ENCODE measurements around the gene B4GALNT4.
"Not testable (repeated sequence)": the region's sequence is repeated elsewhere in the genome, so short reads cannot be mapped to it uniquely, and the experiment has no call there.

Gene B4GALNT4

DNA sequence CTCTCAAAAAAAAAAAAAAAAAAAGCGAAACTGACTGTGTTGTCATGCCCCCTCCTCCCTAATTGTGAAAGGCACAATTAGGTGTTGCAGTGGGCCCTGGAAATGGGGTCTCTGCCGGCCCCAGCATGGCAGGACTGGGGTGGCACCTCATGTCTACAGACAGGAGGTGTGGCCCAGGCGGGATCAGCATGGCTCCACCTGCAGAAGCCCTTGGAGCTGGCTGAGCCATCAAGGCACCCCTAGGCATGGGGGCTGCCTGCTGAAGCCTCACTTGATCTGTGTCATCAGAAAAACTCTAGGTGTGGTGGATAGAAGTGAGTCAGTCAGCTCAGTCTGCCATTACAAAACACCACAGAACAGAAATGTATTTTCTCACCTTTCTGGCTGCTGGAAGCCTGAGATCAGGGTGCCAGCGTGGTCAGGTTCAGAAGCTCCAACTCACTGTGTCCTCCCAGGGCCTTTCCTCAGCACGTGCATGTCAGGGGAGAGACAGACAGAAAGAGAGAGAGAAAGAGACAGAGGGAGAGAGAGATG, 10.1 kb upstream of the B4GALNT4 start:
- peak; percentile 23 for DNase-seq

DNA sequence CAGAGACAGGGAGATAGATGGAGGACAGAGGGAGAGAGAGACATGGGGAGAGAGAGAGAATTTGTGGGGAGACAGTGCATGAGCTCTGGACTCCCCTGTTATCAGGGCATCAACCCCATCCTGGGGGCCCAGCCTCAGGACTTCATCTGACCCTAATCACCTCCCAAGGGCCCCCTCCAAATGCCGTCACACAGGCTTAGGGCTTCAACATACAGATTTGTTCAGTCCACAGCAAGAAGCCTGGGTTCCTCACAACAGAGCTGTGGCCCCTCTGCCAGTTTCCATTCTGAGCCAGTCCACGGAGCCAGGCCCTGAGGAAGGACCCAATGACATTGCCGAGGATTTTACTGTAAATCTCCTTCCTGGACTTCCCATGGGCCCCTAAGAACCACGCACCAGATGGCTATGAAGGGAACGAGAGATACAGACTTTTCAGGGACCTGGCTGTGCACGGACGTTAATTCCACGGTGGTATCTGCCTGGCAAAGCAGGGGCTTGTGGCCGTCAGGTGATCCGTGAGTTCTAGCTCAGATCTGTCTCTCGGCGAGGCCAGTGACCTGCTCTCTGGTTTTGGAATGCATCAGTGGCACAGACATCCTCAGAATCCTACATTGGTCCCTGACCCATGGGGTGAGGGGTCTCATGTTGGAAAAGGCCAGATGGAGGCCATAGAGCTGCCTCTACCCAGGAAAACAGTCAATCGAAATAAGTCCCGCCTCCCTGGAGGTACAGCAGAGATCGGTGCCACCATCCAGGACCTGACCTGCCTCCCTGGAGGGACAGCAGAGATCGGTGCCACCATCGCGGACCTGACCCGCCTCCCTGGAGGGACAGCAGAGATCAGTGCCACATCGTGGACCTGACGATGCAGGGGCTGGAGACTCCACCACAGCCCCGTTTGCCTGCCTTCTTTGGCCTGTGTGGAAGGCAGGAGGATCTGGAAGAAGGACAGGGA, 8.7 kb upstream of the B4GALNT4 start:
- no peak for DNase-seq

DNA sequence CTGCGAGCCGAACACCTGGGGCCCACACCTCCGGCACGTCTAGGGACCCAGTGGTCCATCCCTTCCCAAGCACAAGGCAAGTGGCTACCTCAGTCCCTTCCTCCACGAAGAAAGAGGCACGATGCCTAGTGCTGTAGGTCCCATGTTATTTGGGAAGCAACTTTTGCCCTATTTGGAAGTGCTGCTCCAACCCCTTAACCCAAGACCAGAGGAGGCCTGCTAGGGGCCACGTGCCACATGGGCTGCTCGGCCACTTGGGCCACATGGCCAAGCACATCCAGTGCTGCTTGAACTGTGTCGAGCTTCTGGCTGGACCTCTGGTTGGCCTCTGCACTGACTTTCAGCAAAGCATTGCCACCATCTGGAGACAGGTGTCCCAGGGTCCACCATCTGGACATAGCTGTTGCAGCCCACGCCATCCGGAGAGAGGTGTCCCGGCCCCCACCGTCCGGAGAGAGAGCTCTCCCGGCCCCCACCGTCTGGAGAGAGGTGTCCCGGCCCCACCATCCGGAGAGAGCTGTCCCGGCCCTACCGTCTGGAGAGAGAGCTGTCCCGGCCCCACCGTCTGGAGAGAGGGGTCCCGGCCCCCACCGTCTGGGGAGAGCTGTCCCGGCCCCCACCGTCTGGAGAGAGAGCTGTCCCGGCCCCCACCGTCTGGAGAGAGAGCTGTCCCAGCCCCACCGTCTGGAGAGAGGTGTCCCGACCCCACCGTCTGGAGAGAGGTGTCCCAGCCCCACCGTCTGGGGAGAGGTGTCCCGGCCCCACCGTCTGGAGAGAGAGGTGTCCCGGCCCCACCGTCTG, 6.5 kb upstream of the B4GALNT4 start:
- DNase-seq = no peak

DNA sequence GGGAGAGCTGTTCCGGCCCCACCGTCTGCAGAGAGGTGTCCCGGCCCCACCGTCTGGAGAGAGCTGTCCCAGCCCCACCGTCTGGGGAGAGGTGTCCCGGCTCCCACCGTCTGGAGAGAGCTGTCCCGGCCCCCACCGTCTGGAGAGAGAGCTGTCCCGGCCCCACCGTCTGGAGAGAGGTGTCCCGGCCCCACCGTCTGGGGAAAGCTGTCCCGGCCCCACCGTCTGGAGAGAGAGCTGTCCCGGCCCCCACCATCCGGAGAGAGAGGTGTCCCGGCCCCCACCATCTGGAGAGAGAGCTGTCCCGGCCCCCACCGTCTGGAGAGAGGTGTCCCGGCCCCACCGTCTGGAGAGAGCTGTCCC, 5.9 kb upstream of the B4GALNT4 start:
- not testable (repeated sequence) for DNase-seq

DNA sequence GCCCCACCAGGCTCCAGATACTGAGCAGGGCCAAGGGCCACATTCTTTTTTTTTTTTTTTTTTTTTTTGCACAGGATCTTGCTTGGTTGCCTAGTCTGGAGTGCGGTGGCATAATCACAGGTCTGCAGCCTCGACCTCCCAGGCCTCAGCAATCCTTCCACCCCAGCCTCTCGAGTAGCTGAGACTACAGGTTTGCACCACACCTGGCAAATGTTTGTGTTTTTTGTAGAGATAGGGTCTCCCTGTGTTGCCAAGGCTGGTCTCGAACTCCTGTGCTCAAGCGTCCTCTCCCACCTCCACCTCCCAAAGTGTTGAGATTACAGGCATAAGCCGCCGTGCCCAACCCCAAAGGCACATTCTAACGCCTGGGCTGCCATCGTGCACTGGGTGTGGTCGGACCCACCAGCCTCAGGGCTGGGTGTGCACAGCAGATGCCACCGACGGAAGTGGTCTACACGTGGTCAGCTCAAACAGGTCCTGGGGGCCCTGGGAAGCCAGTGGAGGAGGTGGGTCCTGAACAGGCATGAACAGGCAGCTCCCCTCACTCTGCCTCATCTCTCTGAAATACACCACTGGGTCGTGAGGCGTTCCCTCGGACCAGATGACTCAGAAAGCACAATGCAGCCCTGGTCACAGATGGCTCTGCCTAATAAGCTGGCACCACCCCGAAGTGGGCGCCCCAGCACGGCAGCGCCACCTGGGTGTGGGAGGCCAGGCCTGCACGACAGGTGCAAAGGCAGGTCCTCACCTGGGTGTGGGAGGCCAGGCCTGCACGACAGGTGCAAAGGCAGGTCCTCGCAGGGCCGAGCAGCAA, 5.1 kb upstream of the B4GALNT4 start:
- DNase-seq = peak; percentile 78

DNA sequence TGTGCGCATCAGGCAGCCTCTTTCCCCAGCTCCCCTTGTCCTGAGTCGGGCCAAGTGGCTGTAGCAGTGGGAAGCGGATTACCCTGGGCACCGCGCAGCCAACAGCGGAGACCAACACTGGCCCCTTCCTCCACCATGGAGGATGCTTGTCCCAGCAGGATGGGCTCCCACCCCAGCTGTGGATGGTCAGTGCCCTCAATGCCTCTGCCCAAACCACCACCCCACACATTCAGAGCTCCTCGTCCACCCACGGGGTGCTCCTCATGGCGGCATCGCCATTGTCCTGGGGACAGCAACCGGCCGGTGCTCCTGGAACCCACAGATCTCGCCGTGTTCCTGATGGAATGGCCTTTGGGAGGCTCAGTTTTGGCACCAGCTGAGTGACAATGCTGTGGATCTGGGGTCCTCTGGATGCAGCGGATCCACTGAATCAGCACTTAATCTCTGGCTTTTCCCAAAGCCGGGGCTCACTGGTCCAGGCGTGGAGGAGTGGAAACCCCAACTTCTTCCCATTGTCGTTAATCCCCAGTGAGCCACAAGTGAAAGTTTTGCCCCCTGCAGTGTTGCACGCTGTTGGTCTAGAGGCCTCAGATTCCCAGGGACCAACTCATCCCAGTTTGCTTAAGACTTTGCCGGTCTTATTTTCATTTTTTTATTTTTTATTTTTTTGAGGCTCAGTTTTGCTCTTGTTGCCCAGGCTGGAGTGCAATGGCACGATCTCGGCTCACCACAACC, 4.1 kb upstream of the B4GALNT4 start:
- no peak for DNase-seq

DNA sequence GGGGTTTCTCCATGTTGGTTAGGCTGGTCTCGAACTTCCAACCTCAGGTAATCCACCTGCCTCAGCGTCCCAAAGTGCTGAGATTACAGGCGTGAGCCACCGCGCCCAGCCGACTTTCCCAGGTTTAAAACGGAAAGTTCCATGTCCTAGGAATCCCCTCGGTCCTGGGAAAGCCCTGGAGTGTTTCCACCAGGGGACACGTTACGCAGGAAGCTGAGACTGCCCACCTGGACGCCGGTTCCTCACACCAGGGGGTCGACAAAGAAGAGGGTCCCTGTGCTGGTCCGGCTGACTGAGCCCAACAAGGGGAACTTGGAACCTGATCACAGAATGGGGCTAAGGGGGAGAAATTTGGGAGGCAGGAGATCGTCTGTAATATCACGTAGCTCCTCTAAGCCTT, 3.5 kb upstream of the B4GALNT4 start:
- no peak for DNase-seq

DNA sequence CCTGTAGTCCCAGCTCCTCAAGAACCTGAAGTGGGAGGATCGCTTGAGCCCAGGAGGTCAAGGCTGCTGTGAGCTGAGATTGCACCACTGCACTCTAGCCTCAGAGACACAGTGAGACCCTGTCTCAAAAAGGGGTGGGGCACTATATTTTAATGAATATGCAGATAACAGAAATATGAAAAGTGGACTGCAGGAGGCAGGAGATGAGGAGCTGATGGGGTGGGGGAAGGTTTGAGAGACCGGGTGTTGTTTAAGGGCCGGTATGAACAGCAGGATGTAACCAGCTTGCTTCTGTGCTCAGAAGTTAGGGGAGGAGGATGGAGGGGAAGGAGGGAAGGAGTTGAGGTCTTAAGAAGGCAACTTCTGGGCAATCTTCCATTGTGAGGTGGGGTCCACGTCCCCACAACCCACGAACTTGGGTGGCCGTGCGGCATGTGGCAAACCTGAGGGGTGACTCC, 1.3 kb upstream of the B4GALNT4 start:
- DNase-seq = no peak

DNA sequence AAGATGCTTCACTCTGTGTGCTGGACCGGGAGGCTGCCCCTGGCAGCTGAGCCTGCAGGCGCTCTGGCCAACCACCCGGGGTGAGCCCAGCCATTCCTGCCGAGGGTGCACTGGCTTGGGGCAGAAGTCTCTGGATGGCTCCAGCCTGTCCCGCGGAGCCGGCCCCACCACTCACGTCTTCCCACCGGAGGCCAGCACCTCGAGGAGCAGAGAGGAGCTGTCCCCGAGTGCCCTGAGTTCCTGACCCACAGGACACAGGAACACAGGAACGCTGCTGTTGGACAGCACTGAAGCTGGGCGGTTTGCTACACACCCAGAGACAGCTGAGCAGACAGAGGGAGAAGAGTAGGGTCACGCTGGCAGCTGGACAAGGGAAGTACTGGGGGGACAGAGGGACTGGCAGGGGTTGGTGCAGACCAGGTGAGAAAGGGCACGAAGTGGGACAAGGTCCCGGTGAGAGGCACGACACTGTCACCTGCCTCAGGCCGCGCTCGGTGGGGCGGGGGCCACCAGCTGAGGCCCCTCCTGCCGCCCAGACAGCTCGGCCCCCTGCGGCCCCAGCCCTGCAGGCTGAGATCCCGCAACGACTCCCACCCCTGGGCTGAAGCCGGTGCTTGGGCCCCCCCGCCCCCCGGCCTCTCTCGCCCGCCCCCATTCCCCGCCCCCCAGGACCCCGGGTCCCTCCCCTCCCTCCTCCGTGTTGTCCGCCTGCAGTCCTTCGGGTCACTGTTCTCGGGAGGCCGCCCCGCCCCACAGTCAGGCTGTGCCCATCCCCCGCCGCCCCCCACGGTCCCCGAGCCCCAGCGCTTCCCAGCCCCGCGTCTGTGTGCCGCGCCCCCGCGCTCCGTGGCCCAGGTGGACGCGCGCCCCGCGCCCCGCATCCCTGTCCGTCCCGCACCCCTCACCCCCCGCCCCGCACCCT, 624 bp upstream of the B4GALNT4 start:
- DNase-seq = no peak

DNA sequence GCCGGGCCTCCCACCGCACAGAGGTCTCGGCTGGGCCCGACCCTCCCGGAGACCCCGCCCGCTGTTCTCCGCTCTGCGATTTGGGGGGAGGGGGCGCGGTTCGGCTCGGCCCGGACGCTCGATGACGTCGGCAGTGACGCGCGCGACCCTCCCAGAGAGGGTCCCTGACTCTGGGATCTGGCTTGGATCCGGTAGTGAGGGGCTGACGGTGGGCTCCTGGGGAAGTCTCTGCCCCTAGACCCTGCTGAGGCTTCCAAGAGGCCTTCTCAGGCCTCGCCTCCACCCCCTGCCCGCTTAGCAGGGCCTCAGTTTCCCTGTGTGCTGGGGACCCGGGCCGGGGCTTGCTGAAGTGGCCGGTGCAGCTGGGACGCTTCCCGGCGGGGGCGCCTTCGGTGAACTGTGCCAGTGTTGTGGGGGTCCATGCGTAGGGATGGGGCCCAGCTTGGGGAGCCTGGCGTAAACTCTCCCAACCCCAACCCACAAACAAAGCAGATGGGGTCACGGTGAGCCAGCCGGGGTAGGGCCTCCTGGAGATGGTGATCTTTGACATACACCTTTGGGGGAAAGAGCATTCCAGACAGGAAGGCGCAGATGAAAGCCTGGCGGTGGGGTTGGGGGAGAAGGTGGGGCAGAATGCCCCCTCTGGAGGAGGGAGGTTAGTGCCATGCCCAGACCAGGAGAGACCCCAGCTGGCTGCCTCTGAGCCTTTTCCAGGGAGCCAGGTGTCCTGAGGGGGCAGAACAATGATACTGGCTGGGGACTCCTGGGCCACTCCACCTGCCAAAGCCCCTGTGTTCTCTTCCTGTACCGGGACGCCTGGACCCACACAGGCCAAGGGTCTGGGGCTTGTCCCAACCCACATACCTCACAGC, 1.0 kb downstream of the B4GALNT4 start:
- no peak for DNase-seq

DNA sequence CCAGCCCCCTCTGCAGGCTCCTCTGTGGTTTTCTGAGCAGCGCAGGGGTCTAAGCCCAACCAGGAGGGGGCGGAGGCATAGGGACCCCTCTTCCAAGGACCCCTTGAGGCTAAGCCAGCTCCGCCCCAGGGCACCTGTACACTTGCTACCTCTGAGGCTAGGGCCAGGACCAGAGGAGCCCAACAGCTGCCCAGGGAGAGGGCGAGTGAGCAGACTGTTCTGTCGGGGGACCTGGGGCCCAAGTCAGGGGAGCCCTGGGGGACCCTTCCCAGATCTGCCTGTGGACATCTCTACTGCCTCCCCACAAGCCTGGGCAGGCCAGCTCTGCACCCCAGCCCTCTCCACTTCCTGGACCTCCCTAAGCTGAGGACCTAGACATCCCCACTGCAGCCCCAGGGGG, 1.8 kb downstream of the B4GALNT4 start:
- no peak for DNase-seq

DNA sequence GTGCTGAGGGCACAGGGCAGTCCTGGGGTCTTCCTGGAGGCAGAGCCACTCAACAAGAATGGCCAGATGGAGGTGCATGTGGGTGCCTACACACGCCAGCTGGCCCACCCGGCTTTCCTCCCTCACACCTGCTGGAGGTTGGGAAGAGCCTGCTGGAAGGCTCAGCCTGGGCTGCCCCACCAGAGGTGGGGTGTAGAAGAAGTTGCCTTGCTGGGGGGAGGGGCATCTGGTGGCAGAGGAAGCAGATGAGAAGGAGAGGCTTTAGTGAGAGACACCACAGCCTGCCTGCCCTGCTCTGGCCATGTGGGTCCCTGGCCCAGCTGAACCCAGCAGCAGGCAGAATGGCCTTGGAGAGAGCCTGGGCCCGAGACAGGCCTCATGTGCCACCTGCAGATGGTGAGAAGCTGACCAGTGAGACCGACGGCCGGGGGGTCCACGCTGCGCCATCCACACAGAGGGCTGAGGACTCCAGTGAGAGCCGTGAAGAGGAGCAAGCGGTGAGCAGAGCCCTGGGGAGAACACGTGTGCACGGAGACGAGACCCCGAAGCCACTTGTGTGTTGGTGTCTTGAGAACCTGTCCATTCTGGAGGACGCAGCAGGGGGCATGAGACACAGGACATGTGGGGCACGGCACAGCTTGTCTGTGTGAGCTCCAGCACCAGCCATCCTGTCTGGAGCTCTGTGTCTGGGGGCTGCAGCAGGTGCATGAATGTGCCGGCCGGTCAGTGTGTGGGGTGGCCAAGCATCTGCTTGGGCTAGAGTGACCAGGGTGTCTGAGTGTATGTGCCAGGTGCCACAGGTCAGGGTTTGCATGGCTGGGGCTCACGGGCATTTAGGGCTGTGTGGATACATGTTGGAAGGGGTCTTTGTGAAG, 2.7 kb downstream of the B4GALNT4 start:
- DNase-seq = no peak

DNA sequence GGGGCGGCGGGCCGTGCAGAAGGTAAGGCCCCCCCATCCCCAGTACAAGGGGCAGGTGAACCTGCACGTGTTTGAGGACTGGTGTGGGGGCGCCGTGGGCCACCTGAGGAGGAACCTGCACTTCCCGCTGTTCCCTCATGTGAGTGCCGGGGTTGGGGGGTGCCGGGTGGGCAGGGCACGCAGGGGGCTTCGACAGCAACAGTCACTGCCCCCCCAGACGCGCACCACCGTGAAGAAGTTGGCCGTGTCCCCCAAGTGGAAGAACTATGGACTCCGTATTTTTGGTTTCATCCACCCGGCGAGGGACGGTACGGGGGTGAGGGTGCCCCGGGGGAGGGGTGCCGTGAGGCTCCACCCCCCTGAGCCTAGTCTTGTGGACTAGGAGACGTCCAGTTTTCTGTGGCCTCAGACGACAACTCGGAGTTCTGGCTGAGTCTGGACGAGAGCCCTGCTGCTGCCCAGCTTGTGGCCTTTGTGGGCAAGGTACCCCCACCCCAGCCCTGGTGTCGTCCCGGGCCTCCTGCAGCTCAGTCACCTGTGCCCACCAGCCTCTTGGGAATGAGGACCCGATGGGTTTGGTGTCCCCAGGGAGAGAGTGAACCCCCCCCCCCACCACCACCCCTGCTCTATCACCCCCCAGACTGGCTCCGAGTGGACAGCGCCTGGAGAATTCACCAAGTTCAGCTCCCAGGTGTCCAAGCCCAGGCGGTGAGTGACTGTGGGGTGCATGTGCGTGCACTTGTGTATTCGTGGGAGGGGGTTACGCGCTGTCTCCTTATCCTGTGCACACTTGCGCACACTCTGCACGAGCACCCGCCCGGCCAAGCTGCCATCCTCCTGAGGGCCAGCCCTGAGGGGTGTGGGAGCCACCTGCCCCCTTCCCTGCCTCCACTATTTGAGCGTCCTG, 3.8 kb downstream of the B4GALNT4 start:
- no peak for DNase-seq

DNA sequence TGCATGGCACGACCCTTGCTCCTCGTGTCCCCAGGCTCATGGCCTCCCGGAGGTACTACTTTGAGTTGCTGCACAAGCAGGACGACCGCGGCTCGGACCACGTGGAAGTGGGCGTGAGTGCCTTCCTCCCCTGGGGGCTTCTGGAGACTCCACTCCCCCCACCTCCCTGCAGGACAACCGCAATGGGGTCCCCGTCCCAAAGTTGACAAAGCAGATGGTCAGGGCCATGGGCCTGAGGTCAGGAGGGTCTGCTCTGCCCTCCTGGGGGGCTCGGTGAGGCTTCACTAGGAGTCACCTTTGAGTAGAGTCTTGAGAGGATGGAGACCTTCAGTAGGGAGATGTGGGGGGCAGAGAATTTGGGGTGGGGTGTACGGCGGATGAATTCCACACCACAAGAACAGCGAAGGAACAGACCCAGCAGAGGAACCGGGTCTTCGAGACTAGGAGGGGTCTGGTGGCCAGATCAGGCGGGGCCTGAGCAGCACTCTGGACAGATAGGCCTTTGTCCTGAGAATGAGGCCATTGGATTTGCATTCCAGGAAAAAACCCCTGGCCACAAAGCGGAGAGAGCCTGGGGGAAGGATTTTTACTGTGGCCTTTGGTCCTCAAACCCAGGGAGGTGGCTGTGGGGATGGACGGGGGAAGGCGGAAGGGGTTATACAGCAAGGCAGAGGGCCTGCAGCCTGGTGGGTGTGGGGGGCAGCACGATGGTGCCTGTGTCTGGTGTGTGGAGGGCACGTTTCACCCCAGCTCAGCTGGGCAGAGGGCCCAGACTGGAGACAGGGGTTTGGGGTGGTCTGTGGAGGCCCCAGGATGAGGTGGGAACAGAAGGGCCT, 4.6 kb downstream of the B4GALNT4 start:
- no peak for DNase-seq

DNA sequence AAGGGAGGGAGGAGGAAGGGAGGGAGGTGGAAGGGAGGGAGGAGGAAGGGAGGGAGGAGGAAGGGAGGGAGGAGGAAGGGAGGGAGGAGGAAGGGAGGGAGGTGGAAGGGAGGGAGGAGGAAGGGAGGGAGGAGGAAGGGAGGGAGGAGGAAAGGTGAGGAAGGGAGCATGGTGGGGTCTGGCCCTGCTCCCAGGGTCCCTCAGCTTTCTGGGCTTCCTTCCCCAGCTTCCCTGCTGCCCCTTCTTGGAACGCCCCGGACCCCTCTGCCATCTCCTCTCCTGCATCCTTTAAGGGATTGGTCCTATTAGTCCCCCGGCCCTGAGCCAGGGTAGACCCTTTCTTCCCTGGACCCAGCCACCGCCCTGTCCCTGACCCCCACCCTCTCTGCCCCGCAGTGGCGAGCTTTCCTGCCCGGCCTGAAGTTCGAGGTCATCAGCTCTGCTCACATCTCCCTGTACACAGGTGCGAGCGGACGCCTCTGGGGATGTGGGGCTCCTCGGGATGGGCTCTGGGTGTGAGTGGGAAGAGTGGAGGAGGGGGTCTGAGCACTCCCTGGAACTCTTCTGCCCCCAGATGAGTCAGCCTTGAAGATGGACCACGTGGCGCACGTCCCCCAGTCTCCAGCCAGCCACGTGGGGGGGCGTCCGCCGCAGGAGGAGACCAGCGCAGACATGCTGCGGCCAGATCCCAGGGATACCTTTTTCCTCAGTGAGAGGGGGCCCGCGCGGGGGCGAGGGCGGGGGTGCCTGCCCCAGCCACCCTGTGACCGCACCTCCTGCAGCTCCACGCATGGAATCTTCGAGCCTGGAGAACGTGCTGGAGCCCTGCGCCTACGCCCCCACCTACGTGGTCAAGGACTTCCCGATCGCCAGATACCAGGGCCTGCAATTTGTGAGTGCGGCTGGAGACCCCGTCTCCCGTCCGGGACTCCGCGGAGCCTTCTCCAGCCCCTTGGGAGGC, 6.0 kb downstream of the B4GALNT4 start:
- no peak for DNase-seq

Data from CD4-positive, alpha-beta T cell treated with Interleukin-17A for 4 hours (primary cell).